Measurements from ENCODE around the gene ITGA5.
"Not testable (repeated sequence)": the region's sequence is repeated elsewhere in the genome, so short reads cannot be mapped to it uniquely, and the experiment has no call there.

ITGA5 gene

DNA sequence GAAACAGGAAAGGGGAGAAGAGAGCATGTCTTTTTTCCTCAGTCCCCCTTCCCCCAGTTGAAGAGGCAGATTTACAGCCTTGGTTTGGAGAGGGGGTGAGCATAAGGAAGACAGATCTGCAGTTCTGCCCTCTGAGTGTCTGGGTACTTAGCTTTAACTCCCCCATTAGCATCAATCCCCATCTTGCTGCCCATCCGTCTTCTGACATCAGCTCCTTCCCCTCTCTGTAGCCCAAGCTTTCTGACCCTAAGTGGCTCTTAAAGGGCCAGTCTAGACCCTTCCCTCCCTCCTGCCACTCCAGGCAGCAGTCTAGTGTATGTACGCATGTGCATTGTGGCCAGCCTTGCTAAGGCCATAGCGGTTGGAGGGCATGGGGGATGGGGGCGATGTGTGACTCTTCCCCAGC lies 62.1 kb downstream of the ITGA5 start:
- CTCF ChIA-PET: interaction anchor here (0.6 to 2.6 kb wide), 5 partner anchors 13 to 369 kb away, joined by 3 to 17 read pairs (median 4); no protein-coding TSS in a partner anchor
- TF ChIP-seq PKNOX1 (IDR thresholded peaks at IDR 0.05) (peak; percentile 31; the same call in 1 of the 2 replicates), TARDBP (IDR thresholded peaks at IDR 0.05) (no peak), ELF4 (IDR thresholded peaks at IDR 0.05) (no peak)
- POLR2A ChIA-PET: interaction anchor here (0.7 to 5.6 kb wide), 6 partner anchors 19 to 856 kb away, joined by 3 to 53 read pairs (median 5); partner anchors contain the start of genes CBX5, COPZ1, HNRNPA1 and TARBP2
- no peak for DNase-seq (ENCODE audit: extremely low spot score)

GRCh38 chr12:54356228-54356627 lies 62.8 kb downstream of the ITGA5 start:
- ChIA-PET CTCF (interaction anchor here (1.1 to 2.6 kb wide), 4 partner anchors 13 to 23 kb away, joined by 3 to 17 read pairs (median 6); no protein-coding TSS in a partner anchor), POLR2A (interaction anchor here (1.1 to 5.6 kb wide), 4 partner anchors 32 to 855 kb away, joined by 3 to 53 read pairs (median 5); partner anchors contain the start of genes CBX5, COPZ1, HNRNPA1 and TARBP2)
- DNase-seq (ENCODE audit: extremely low spot score): no peak
- TF ChIP-seq NFRKB (IDR thresholded peaks at IDR 0.05) (no peak), FOXA1 (IDR thresholded peaks at IDR 0.05) (no peak), LEF1 (IDR thresholded peaks at IDR 0.05; ENCODE audit: borderline replicate concordance) (no peak), ARNT (IDR thresholded peaks at IDR 0.05) (no peak), ELF4 (IDR thresholded peaks at IDR 0.05) (no peak), ZNF384 (IDR thresholded peaks at IDR 0.05) (no peak), FOXM1 (IDR thresholded peaks at IDR 0.05; ENCODE audit: borderline replicate concordance) (no peak), BHLHE40 (IDR thresholded peaks at IDR 0.05; ENCODE audit: borderline replicate concordance) (no peak), FOXK2 (IDR thresholded peaks at IDR 0.05) (no peak)

DNA sequence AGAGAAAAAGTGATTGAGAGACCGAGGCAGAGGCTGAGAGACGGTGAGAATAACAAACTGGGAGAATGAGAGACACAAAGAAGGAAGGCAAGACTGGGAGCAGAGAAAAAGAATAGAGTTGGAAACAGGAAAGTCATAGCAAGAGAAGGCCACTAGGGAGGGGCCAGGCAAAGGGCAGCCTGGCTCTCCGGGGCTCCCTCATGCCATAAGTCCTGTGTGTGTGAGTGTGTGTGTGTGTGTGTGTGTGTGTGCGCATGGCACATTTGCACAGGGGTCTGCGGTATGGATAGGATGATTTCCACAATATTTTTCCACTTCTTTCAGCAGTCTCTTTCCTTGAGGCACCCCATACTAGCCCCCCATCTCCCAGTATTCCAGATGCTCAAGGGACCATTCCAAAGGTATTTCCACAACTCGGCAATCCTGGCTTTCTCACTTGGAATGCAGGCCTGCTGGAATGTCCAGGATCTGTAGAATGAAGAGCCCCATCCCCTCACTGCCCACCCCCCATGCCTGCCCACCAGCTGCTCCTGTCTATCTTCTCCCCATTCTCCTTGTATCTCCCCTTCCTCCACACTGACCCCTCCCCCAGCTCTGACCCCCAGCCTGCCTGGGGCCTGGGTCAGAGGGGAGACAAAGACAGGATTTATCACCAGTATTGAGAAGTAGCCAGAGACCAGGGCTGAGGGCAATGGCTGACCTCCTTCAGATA lies 63.8 kb downstream of the ITGA5 start:
- TF ChIP-seq TARDBP (IDR thresholded peaks at IDR 0.05): no peak
- no peak for TF ChIP-seq LEF1 (IDR thresholded peaks at IDR 0.05; ENCODE audit: borderline replicate concordance)
- no peak for TF ChIP-seq NFRKB (IDR thresholded peaks at IDR 0.05)
- no peak for TF ChIP-seq SP1 (IDR thresholded peaks at IDR 0.05)
- TF ChIP-seq ARNT (IDR thresholded peaks at IDR 0.05): no peak
- TF ChIP-seq BHLHE40 (IDR thresholded peaks at IDR 0.05; ENCODE audit: borderline replicate concordance): no peak
- no peak for TF ChIP-seq ZNF384 (IDR thresholded peaks at IDR 0.05)
- TF ChIP-seq HDGF (IDR thresholded peaks at IDR 0.05; ENCODE audit: borderline replicate concordance): no peak
- no peak for TF ChIP-seq FOXM1 (IDR thresholded peaks at IDR 0.05; ENCODE audit: borderline replicate concordance)
- TF ChIP-seq PKNOX1 (IDR thresholded peaks at IDR 0.05): no peak
- TF ChIP-seq FOXK2 (IDR thresholded peaks at IDR 0.05): no peak
- no peak for TF ChIP-seq CTBP1 (IDR thresholded peaks at IDR 0.05; ENCODE audit: borderline replicate concordance)
- TF ChIP-seq ELF4 (IDR thresholded peaks at IDR 0.05): no peak
- TF ChIP-seq L3MBTL2 (conservative IDR thresholded peaks at IDR 0.05): no peak
- TF ChIP-seq SUZ12 (IDR thresholded peaks at IDR 0.05): no peak
- no peak for TF ChIP-seq FOXA1 (IDR thresholded peaks at IDR 0.05)
- CTCF ChIA-PET: interaction anchor here (2.0 to 2.6 kb wide), 2 partner anchors 19 to 24 kb away, joined by 8 to 17 read pairs; no protein-coding TSS in a partner anchor
- POLR2A ChIA-PET: interaction anchor here (5.6 kb wide), 1 partner anchor 75 kb away, joined by 53 read pairs; the partner anchor contains the start of genes CBX5 and HNRNPA1
- DNase-seq (ENCODE audit: extremely low spot score): no peak

- POLR2A ChIA-PET: interaction anchor here (1.6 kb wide), 1 partner anchor 138 kb away, joined by 3 read pairs; no protein-coding TSS in a partner anchor
- CTCF ChIA-PET: interaction anchor here (0.9 kb wide), 1 partner anchor 27 kb away, joined by 3 read pairs; no protein-coding TSS in a partner anchor
- not testable (repeated sequence) for DNase-seq (ENCODE audit: extremely low spot score)
These were observed 64.8 kb downstream of the ITGA5 start for GRCh38 chr12:54354271-54354670.

DNA sequence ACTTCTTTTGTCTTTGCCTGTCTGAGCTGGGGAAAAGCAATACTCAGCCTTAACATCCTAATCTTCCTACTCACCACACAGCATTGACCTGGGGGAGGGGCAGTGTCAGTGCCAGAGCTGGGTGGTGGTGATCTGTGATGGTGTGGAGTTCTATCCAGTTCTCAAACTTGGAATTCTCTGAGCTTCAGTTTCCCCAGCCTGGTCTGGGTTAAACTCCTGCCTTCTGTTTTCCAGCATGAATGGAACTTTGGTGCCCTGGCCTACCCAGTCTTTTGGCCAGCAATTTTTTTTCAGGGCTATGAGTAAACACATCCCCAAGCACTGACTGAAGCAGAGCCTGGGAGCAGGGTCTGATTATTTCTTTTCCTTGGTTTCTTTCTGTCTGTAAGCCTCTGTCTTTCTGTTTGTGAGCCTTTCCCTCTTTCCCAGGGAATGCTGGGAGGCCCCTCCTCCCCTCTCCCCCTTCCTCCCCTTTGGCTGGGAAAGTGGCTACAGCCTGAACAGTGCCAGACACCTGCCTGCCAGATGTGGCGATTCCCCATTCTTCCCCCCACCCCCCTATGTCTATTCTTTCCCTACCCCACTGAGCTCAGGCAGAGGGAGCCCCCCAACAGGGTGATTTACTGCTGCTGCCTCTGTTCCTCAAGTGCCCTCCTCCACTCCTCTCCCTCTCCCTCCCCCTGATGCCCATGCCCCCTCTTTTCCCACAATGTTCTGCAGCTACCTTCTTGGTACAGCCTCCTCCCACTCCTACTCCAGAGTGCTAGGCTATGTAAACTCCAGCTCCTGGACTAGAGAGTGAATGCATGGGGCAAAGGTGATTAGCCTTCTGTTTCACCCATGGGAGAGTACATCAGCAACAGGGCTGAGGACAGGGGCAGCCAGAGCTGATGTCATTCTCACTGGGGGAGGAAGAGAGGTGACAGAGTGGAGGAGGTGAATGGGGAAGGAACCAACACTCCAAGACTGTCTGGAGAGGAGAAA lies 65.9 kb downstream of the ITGA5 start:
- ChIA-PET POLR2A (interaction anchor here (0.6 to 2.1 kb wide), 5 partner anchors 12 to 137 kb away, joined by 3 to 10 read pairs (median 3); partner anchors contain the start of gene CBX5), CTCF (interaction anchor here (0.5 to 1.5 kb wide), 5 partner anchors 9 to 135 kb away, joined by 3 to 7 read pairs (median 3); no protein-coding TSS in a partner anchor)
- no peak for DNase-seq (ENCODE audit: extremely low spot score)
- no peak for TF ChIP-seq ARNT (IDR thresholded peaks at IDR 0.05)
- no peak for TF ChIP-seq TARDBP (IDR thresholded peaks at IDR 0.05)
- no peak for TF ChIP-seq CTBP1 (IDR thresholded peaks at IDR 0.05; ENCODE audit: borderline replicate concordance)
- TF ChIP-seq BHLHE40 (IDR thresholded peaks at IDR 0.05; ENCODE audit: borderline replicate concordance): no peak
- TF ChIP-seq FOXM1 (IDR thresholded peaks at IDR 0.05; ENCODE audit: borderline replicate concordance): no peak
- TF ChIP-seq SP1 (IDR thresholded peaks at IDR 0.05): no peak
- no peak for TF ChIP-seq FOXK2 (IDR thresholded peaks at IDR 0.05)
- no peak for TF ChIP-seq ZNF384 (IDR thresholded peaks at IDR 0.05)
- no peak for TF ChIP-seq PKNOX1 (IDR thresholded peaks at IDR 0.05)
- TF ChIP-seq ELF4 (IDR thresholded peaks at IDR 0.05): no peak
- no peak for TF ChIP-seq L3MBTL2 (conservative IDR thresholded peaks at IDR 0.05)
- no peak for TF ChIP-seq FOXA1 (IDR thresholded peaks at IDR 0.05)
- TF ChIP-seq LEF1 (IDR thresholded peaks at IDR 0.05; ENCODE audit: borderline replicate concordance): no peak
- no peak for TF ChIP-seq NFRKB (IDR thresholded peaks at IDR 0.05)

All from HEK293T (cell line).